PC-9 (cell line): ENCODE measurements around the gene MAVS.

Source experiments
- CTCF ChIP-seq: fragments of 200-600 bp; sonication (generic); conservative IDR thresholded peaks from 2 replicates; pipeline ENCODE4 v1.6.1; 2017; ENCODE audit warnings: mixed run types, antibody characterized with exemption, mild to moderate bottlenecking, moderate library complexity
- EZH2 ChIP-seq: fragments of 200-600 bp; sonication (generic); IDR thresholded peaks from 2 replicates; pipeline ENCODE4 v1.8.0; 2017; ENCODE audit warnings: antibody characterized with exemption, low read depth

- TF ChIP-seq CTCF (no peak), EZH2 (no peak)
Observed at GRCh38 chr20:3909952-3910366, 63.3 kb downstream of the MAVS start.
